H9 (cell line): ENCODE data around the gene TMC8. TPM values are rescaled to one million over a fixed set of nuclear protein-coding genes. Genes with fewer than 3 reads are reported as not detected.

Experiments
- DNase-seq: peaks from one replicate; pipeline ENCODE4 v3.0.0-alpha.2; 2017
- H2AFZ ChIP-seq: one replicate; pipeline ENCODE4 v1.6.1; 2013; ENCODE audit warnings: mild to moderate bottlenecking, low read length, control low read depth, moderate library complexity
- H2AK5ac ChIP-seq: 2 replicates; pipeline ENCODE4 v1.6.1; 2013; ENCODE audit warnings: low read length, control low read depth, mixed read lengths; ENCODE audit not compliant: insufficient read length
- H2BK120ac ChIP-seq: one replicate; pipeline ENCODE4 v1.6.1; 2013; ENCODE audit warnings: low read depth, mild to moderate bottlenecking, low read length, control low read depth, inconsistent platforms; ENCODE audit not compliant: poor library complexity, severe bottlenecking
- H2BK12ac ChIP-seq: 2 replicates; pipeline ENCODE4 v1.6.1; 2013; ENCODE audit warnings: low read length, control low read depth, mixed read lengths, low read depth; ENCODE audit not compliant: insufficient read length
- H2BK15ac ChIP-seq: 2 replicates; pipeline ENCODE4 v1.6.1; 2013; ENCODE audit warnings: low read depth, low read length, control low read depth
- H2BK20ac ChIP-seq: one replicate; pipeline ENCODE4 v1.6.1; 2013; ENCODE audit warnings: low read depth, mild to moderate bottlenecking, low read length, control low read depth, inconsistent platforms; ENCODE audit not compliant: poor library complexity, severe bottlenecking
- H2BK5ac ChIP-seq: 2 replicates; pipeline ENCODE4 v1.6.1; 2013; ENCODE audit warnings: low read length, control low read depth, mixed read lengths; ENCODE audit not compliant: insufficient read length
- H3K14ac ChIP-seq: 2 replicates; pipeline ENCODE4 v1.6.1; 2013; ENCODE audit warnings: low read length, control low read depth; ENCODE audit not compliant: insufficient read depth
- H3K18ac ChIP-seq: 2 replicates; pipeline ENCODE4 v1.6.1; 2013; ENCODE audit warnings: low read depth, mild to moderate bottlenecking, mixed read lengths, low read length, control low read depth; ENCODE audit not compliant: insufficient read length
- H3K23ac ChIP-seq: 2 replicates; pipeline ENCODE4 v1.6.1; 2013; ENCODE audit warnings: low read length, control low read depth, mixed read lengths, low read depth; ENCODE audit not compliant: insufficient read length
- H3K23me2 ChIP-seq: 2 replicates; pipeline ENCODE4 v1.6.1; 2013; ENCODE audit warnings: low read depth, mild to moderate bottlenecking, mixed read lengths, low read length, control low read depth; ENCODE audit not compliant: insufficient read length, poor library complexity, severe bottlenecking
- H3K27ac ChIP-seq: 2 replicates; pipeline ENCODE4 v1.5.1; 2013; ENCODE audit warnings: low read length, control low read depth, mixed read lengths, low read depth; ENCODE audit not compliant: insufficient read length
- H3K27me3 ChIP-seq: 2 replicates; pipeline ENCODE4 v1.6.1; 2013; ENCODE audit warnings: low read length, control low read depth, inconsistent platforms; ENCODE audit not compliant: insufficient read depth
- H3K4ac ChIP-seq: 2 replicates; pipeline ENCODE4 v1.6.1; 2013; ENCODE audit warnings: low read depth, mild to moderate bottlenecking, control low read depth, inconsistent platforms, low read length, moderate library complexity
- H3K4me1 ChIP-seq: 2 replicates; pipeline ENCODE4 v1.6.1; 2013; ENCODE audit warnings: low read length, control low read depth, inconsistent platforms; ENCODE audit not compliant: insufficient read depth
- H3K4me2 ChIP-seq: 2 replicates; pipeline ENCODE4 v1.6.1; 2013; ENCODE audit warnings: low read length, control low read depth, mixed read lengths; ENCODE audit not compliant: insufficient read length, insufficient read depth
- H3K56ac ChIP-seq: 2 replicates; pipeline ENCODE4 v1.6.1; 2013; ENCODE audit warnings: low read depth, mild to moderate bottlenecking, mixed read lengths, low read length, control low read depth; ENCODE audit not compliant: insufficient read length
- H3K79me1 ChIP-seq: 2 replicates; pipeline ENCODE4 v1.6.1; 2013; ENCODE audit warnings: low read depth, mild to moderate bottlenecking, moderate library complexity, low read length, control low read depth, inconsistent platforms; ENCODE audit not compliant: insufficient read depth, poor library complexity, severe bottlenecking
- H3K79me2 ChIP-seq: 2 replicates; pipeline ENCODE4 v1.6.1; 2013; ENCODE audit warnings: low read length, control low read depth, inconsistent platforms; ENCODE audit not compliant: insufficient read depth
- H3K9ac ChIP-seq: 2 replicates; pipeline ENCODE4 v1.6.1; 2013; ENCODE audit warnings: low read length, control low read depth, mixed read lengths; ENCODE audit not compliant: insufficient read length; ENCODE audit errors: extremely low read depth
- H3K9me3 ChIP-seq: one replicate; pipeline ENCODE4 v1.6.1; 2013; ENCODE audit warnings: low read depth, low read length, inconsistent platforms; ENCODE audit not compliant: control insufficient read depth
- H3T11ph ChIP-seq: one replicate; pipeline ENCODE4 v1.6.1; 2013; ENCODE audit warnings: mild to moderate bottlenecking, low read length, control low read depth, inconsistent platforms
- H4K20me1 ChIP-seq: one replicate; pipeline ENCODE4 v1.6.1; 2013; ENCODE audit not compliant: control insufficient read depth, insufficient read length, insufficient read depth
- H4K5ac ChIP-seq: 2 replicates; pipeline ENCODE4 v1.6.1; 2013; ENCODE audit warnings: low read depth, mild to moderate bottlenecking, mixed read lengths, low read length, control low read depth; ENCODE audit not compliant: insufficient read length
- H4K8ac ChIP-seq: replicated peaks from 2 replicates; pipeline ENCODE4 v1.6.1; 2013; ENCODE audit warnings: low read length, control low read depth, mixed read lengths, low read depth; ENCODE audit not compliant: insufficient read length
- H4K91ac ChIP-seq: 2 replicates; pipeline ENCODE4 v1.6.1; 2013; ENCODE audit warnings: low read depth, mild to moderate bottlenecking, moderate library complexity, mixed read lengths, low read length, control low read depth; ENCODE audit not compliant: insufficient read length
- H3K27ac Mint-ChIP-seq, 3 experiments: 2 replicates in 2 of 3; 3 replicates in 1 of 3; pipeline ENCODE4 v1.8.0; 2020 to 2021; ENCODE audit warnings: mixed read lengths in 3 of 3, mild to moderate bottlenecking in 1 of 3, moderate library complexity in 1 of 3
- H3K27me3 Mint-ChIP-seq: 2 replicates; pipeline ENCODE4 v1.8.0; 2021; ENCODE audit warnings: low read depth, mild to moderate bottlenecking, moderate library complexity, mixed read lengths
- H3K36me3 Mint-ChIP-seq, 3 experiments: 2 replicates in 2 of 3; 3 replicates in 1 of 3; pipeline ENCODE4 v1.8.0; 2020 to 2021; ENCODE audit warnings: low read depth in 3 of 3, mixed read lengths in 3 of 3; ENCODE audit not compliant: insufficient read depth in 1 of 3
- H3K4me1 Mint-ChIP-seq, 2 experiments: 2 replicates each; pipeline ENCODE4 v1.8.0; 2020; ENCODE audit warnings: mixed read lengths in 2 of 2
- H3K4me3 Mint-ChIP-seq, 2 experiments: 2 replicates in 1 of 2; 3 replicates in 1 of 2; pipeline ENCODE4 v1.8.0; 2020 to 2021; ENCODE audit warnings: mild to moderate bottlenecking in 2 of 2, mixed read lengths in 2 of 2, moderate library complexity in 1 of 2
- H3K9me3 Mint-ChIP-seq, 2 experiments: 2 replicates in 1 of 2; 3 replicates in 1 of 2; pipeline ENCODE4 v1.8.0; 2020; ENCODE audit warnings: mild to moderate bottlenecking in 2 of 2, mixed read lengths in 2 of 2, moderate library complexity in 1 of 2
- CTCF ChIP-seq: fragments of 200-600 bp; sonication (generic); conservative IDR thresholded peaks from 3 replicates; pipeline ENCODE4 v1.8.0; 2021; ENCODE audit warnings: antibody characterized with exemption, mild to moderate bottlenecking
- WGBS: extraction: QIAGEN DNeasy Blood & Tissue Kit; methylation state at CpG from one replicate; pipeline ENCODE4 v1.1.7; 2013; ENCODE audit warnings: missing lambda C conversion rate, low lambda C conversion rate, mixed read lengths; ENCODE audit not compliant: insufficient read length; ENCODE audit errors: extremely low coverage; 5-methylcytosine and 5-hydroxymethylcytosine counted together
- total RNA-seq: library from RNA; stranded (reverse); gene quantifications from 2 replicates; pipeline ENCODE4 v1.2.1, GENCODE V29; 2021

The TMC8 gene
- total RNA-seq, 1 experiment from 2014 or later: 1.0 TPM

- Histone ChIP-seq H3K9ac (no peak overlapping the region), H3K23me2 (no peaks in the 10 kb centered on the region), H2BK12ac (no peak overlapping the region), H3K56ac (no peak overlapping the region), H3K79me1 (no peaks in the 10 kb centered on the region), H2BK20ac (no peak overlapping the region), H2AK5ac (no peak overlapping the region), H3K79me2 (no peaks in the 10 kb centered on the region), H3K9me3 (peaks cover 12% of the 10 kb centered on the region), H3T11ph (no peak overlapping the region), H3K18ac (no peak overlapping the region), H4K20me1 (no peaks in the 10 kb centered on the region), H3K4me2 (no peak overlapping the region), H4K5ac (no peak overlapping the region), H3K27ac (no peak overlapping the region), H2BK15ac (no peak overlapping the region), H3K27me3 (no peaks in the 10 kb centered on the region), H2BK5ac (no peak overlapping the region), H3K4ac (no peak overlapping the region), H2AFZ (no peak overlapping the region), H2BK120ac (no peak overlapping the region), H4K91ac (no peak overlapping the region), H3K14ac (no peak overlapping the region), H3K23ac (no peak overlapping the region), H4K8ac (no peak overlapping the region), H3K4me1 (no peaks in the 10 kb centered on the region)
- Mint-ChIP-seq H3K4me1 (peaks cover 5 to 6% of the 10 kb centered on the region in 2 experiments; a peak in 3 of 4 replicates), H3K27ac (no peak overlapping the region; a peak in 1 of 7 replicates), H3K9me3 (peaks cover 26 to 27% of the 10 kb centered on the region in 2 experiments), H3K27me3 (no peaks in the 10 kb centered on the region), H3K4me3 (no peak overlapping the region), H3K36me3 (peaks cover 60 to 78% (median 76%) of the 10 kb centered on the region in 3 experiments)
- no CpG with 5 or more reads among the region's 10 CpGs for WGBS
- no peak for TF ChIP-seq CTCF
- DNase-seq: no peak
Measured at GRCh38 chr17:78101542-78101941, 29.0 kb upstream of the TMC8 start.
